ENCODE measurements around the gene ARHGAP24.
"Not testable (repeated sequence)": the region's sequence is repeated elsewhere in the genome, so short reads cannot be mapped to it uniquely, and the experiment has no call there.

The ARHGAP24 gene

DNA sequence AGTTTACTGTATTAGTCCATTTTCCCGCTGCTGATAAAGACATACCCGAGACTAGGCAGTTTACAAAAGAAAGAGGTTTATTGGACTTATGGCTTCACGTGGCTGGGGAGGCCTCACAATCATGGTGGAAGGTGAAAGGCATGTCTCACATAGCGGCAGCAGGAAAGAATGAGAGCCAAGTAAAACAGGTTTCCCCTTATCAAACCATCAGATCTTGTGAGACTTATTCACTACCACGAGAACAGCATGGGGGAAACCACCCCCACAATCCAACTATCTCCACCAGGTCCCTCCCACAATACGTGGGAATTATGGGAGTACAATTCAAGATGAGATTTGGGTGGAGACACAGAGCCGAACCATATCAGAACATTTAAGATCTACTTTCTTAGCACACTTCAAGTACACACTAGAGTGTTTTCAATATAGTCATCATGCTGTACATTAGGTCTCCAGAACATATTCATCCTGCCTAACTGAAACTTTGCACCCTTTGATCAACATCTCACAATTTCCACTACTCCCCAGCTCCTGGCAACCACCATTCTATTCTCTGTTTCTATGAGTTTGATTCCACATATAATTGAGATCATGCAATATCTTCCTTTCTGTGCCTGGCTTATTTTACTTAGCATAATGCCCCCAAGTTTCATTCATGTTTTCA lies 341.0 kb downstream of the ARHGAP24 start:
- no peak for DNase-seq (ENCODE audit: low read depth in 3 of 3)

DNA sequence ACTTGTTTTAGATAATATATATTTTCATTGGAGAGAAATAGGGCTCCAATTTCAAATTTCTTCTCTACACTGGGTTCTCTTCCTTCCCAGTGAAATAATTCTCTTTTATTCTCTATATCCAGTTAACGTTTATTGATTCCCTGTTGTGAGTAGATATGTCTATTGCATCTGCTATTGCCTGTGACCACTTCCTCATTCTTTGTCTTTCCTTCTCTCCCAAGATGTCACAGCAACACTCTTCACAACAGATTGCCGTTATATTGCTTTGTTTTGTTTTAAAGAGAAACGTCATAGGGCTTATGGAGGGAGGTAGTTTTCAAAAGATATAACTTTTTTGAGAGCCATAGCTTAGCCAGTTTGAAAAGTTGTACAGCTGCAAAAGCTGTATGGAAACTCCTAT lies 343.8 kb downstream of the ARHGAP24 start:
- DNase-seq (ENCODE audit: low read depth in 3 of 3) = no peak

DNA sequence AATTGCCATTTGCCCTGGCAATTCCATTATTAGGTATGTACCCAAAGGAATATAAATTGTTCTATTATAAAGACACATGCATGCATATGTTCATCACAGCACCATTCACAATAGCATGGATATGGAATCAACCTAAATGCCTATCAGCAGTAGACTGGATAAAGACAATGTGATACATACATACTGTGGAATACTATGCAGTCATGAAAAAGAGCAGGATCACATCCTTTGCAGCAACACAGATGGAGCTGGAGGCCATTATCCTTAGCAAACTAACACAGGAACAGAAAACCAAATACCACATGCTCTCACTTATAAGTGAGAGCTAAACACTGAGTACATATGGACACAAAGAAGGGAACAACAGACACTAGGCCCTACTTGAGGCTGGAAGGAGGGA lies 345.2 kb downstream of the ARHGAP24 start:
- not testable (repeated sequence) for DNase-seq (ENCODE audit: low read depth in 3 of 3)

DNA sequence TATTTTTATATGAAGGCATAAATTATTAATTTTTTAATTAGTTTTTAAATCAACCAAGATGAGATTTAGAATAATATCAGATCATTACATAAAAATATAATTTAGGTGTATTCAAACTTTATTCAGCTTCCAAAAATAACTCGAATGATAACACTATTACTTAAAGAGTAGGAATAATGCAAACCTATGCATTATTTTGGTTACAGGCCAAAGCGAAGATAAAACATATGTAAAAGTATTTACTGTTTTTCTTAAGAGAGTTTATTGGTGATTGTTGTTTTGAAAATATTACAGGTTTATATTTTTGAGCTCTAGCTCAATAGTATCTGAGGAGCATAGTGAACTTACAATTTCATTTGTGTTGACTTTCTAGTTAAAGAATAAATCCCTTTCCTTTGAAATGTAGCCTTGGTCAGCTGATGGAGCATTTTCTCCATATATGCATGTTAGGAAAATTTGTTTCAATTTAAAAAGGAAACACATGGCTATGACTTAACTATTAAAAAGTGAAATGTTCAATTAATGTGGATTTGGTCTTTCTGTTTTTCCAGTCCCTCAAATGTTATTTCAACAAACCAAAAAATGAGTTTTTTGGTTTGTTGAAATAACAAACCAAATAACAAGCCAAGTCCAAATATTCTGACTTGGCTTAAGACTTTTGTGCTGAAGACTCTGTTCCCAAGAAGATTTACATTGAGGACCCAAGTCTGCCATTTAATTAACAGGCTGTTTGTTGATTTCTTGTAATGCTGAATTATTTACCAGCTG lies 346.9 kb downstream of the ARHGAP24 start:
- DNase-seq (ENCODE audit: low read depth in 3 of 3) = no peak

DNA sequence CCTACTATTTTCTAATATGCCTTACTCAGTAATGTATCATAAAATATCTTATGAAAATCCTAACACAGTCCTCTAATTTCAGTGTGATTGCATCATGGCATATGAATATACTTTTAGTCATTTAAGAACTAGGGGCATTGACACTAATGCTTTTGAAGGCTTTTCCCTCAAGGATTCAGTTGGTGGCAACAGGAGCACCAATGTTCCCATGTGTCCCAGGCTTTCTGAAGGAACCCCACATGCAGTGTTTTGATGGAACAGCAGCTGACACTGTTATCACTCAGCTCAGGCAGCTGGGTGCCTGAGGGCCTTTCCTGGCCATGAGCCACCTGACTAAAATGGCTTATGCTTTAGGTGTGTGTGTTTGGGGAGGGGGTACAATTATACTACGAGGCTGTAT lies 348.3 kb downstream of the ARHGAP24 start:
- DNase-seq (ENCODE audit: low read depth in 3 of 3) = no peak

DNA sequence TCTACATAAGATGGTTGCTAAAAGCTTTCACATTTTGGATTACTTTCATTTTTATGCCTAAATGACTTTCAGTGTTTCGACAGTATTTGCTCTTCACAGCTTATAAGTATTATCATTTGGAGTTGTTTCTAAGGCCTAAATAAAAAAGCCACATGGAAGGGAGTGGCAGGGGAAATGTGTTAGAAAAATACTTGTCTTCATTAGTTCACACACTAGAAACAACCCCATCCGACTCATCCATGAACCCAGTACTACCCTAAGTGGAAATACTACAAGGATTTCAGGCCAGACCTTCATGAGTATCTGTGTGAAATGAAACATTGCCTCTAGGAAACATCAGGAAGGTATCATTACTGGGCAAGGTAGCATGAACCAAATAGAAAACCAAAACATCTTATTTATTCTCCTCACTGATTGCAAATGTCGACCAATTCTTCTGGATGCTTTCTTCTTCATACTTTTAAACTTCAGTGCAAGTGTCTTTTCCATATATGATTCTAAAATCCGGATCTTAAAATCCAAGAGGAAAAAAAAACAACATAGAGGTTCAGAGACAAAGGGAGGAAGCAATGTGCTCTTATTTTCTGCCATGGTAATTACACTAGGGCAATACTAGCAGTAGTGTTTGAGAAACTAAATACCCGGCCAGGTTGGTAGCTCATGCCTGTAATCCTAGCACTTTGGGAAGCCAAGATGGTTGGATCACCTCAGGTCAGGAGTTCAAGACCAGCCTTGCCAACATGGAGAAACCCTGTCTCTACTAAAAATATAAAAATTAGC lies 349.4 kb downstream of the ARHGAP24 start:
- DNase-seq (ENCODE audit: low read depth in 3 of 3) = no peak

DNA sequence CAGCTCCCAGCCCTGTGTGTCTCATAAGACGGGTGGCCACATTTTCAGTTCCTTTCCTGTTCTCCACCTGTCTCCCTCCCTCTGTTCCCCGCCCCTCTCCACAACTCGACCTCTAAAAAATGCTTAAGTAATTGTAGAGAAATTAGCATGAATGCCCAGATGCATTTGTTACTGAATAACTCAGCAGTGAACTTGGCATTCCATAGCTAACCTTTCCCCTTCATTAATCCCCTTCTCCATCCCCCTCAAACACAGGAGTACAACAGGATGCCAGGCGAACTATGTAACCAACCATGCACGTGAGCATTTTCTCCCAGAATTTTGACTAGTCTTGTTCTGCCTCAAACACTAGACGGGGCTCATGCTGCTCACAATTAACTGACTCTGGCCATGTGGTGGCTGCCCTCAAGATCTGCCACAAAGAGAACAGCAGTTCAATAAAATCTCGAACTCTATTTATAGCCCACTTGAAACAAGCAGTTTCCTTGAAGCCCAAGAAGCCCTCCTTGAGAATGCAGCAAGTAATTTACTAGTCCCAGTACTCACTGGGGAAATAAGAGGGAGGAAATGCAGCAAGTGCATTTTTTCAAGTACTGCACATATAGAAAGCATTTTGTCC lies 351.2 kb downstream of the ARHGAP24 start:
- no peak for DNase-seq (ENCODE audit: low read depth in 3 of 3)

DNA sequence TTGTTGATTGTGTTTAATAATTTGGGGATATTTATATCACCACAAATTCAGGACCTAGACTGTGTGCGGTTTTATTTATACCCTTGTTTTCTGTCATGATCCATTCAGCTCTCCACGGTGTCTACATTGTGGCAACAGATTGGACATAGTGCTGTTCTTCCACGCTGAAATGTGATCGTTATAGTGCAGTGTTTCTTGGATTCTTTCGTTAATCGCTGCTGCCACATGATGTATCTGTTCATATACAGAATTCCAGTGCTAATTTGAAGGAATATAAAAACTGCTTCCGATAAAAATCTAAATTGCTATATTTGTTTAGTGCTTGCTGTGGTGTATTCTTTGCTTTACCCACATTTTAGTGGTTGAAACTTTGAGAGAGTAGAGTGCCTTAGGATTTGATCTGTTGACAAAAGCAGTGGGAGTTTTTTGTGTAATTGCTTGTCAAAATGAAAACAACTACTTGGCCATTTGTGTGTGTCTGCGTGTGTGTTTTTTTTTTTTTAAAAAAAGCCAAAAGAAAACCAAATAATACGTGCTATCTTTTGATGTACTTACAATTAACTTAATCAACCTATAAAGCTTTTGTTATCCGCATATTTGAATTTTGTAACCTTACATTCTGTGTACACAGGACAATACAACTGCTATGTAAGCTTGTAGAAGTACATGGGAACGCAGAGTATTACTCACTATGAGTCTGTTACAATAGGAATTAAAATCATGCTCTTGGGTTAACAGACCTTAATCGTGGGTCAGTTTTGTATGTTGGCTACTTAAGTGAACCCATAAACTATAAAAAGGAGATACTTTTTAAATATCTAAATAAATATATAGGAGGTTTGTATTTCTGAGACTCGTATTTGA lies 353.3 kb downstream of the ARHGAP24 start:
- DNase-seq (ENCODE audit: low read depth in 3 of 3) = no peak

DNA sequence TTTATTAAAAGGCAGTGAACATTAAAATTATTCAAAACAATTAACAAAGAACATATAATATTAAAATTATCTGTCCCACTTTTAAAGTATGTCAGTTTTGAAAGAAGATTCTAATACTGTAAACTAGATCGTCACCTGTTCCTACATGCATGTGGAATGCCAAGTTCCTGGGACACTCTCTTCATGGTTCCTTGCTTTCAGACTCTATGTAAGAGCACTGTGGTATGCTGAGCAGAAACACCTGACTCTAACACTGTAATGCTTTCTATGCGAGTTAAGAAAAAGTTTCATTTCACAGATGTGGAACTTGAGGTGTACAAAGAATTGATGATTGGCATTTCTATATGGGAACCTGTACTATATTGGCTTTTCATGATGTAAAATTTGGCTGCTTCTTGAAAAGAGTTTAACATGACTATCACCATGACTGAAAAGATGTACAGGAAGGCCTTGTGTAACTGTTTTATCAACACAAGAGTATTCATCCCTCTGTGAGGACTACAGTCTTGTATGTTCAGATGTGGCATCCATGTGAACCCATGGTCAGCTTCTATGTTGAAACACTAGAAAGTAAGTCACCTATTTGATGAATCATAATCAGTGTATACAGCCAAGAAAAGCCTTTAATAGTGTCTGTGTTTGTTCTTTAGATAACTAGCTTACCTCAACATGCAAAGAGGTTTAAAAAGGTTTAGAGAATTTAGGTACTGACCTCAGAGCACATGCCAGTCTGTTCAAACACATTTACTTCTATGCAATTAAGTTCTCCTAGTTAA lies 354.5 kb downstream of the ARHGAP24 start:
- no peak for DNase-seq (ENCODE audit: low read depth in 3 of 3)

DNA sequence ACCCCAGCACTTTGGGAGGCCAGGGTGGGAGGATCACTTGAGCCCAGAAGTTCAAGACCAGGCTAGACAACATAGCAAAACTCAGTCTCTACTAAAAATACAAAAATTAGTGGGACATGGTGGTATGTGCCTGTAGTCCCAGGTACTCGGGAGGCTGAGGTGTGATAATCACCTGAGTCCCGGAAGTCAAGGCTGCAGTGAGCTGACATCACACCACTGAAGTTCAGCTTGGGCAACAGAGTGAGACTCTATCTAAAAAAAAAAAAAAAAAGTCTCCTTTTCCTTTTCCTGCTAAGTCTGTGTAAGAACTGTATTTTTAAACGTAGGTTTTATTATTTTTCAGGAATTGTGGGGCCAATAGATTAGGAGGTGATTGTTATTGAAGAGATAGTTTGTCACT lies 356.7 kb downstream of the ARHGAP24 start:
- DNase-seq (ENCODE audit: low read depth in 3 of 3) = no peak

DNA sequence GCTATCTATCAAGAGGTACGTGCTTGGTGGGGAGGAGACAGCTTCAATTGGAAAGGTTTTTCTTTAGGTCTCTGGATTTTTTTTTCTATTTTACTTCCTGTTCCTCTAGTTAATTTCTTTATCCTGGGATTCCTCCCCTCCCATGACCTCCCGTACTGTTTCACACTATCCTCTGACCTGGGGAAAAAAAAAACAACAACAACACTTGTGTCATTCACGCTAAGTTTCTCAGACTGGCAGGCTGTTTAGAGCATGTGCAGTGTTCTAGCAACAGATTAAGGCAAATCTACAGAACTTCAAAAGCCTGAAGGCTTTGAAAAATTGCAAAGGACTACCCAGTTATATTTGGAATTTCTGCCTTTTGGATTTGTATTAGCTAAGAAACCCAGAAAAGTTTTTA lies 358.4 kb downstream of the ARHGAP24 start:
- DNase-seq (ENCODE audit: low read depth in 3 of 3) = no peak

DNA sequence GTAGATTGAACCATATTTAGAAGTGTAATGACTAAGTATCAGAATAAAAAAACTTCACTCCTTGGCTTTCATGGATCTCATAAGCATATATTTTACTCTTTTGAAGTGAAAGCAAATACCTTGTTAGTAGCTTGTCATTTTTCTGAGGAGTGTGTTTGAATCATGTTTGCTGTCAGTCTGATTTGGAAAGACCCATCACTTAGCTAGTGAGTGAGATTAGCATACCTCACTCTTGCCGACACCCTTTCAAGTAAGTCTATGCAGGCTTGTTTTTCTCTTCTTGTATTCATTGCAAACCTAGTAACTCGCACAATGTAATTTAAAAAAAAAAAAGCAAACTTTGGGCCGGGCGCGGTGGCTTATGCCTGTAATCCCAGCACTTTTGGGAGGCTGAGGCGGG lies 360.0 kb downstream of the ARHGAP24 start:
- DNase-seq (ENCODE audit: low read depth in 3 of 3) = no peak

DNA sequence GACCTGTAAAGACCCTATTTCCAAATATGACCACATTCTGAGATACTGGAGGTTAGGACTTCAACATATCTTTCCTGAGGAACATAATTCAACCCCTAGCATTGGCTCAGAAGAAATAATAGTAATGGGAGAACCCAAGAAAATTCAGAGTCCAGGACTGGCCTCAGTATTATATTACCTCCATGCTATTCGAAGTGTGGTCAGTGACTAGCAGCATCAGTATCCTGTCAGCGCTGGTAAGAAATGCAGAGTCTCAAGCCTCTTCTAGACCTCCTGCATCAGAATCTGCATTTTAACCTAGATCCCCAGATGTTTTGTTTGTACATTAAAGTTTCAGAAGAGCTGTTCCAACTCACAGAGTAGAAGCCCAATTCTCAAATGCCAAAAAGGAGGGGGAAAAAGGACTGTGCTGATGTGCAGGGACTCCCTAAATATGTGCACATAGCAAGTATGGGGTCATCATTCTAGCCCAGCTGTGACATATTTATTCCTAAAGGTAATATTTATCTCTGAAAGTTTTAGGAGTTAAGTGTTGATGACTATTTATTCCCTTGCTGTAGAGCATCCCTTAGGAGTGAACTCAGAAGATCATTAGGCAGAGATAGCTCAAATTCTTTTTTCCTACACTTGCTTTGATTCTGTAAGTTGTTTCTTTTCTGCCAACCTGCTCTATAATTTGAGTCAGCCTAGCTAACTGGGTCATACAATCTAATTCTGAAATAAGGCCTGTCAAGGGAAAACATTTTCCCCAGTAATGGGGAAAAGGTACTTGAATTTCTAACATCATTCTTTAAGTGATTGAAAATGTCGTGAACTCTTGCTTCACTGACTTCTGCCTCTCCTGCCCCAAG lies 361.9 kb downstream of the ARHGAP24 start:
- DNase-seq (ENCODE audit: low read depth in 3 of 3) = no peak

DNA sequence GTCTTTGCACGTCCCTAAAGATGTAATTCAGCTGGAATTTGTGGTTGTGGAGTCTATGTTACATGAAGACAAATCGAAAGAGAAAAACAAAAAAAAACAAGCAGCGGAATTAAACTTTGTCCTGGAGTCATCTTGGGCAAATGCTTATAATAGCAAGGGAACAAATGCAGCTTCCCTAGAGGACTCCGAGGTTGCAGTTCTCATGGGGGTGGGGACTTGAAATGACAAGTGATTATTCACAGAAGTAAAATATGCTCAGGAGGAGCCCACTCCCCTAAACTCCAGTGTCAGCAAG lies 362.4 kb downstream of the ARHGAP24 start:
- no peak for DNase-seq (ENCODE audit: low read depth in 3 of 3)

DNA sequence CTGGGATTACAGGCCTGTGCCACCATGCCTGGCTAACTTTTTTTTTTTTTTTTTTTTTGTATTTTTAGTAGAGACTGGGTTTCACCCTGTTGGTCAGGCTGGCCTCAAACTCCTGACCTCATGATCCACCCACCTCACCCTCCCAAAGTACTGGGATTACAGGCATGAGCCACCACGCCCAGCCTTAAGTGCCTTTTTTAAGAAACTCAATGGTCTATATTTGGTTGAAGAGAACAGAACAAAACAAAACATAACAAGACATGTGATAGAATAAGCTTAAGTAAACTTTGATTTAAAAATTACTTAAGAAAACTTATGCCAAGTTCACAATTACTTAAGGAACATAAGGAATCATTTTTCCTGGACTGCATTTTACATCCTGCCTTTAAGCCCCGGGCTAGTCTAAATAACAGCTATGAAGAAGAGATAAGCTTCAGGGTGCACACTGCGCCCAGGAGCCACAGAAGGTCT lies 365.1 kb downstream of the ARHGAP24 start:
- not testable (repeated sequence) for DNase-seq (ENCODE audit: low read depth in 3 of 3)

DNA sequence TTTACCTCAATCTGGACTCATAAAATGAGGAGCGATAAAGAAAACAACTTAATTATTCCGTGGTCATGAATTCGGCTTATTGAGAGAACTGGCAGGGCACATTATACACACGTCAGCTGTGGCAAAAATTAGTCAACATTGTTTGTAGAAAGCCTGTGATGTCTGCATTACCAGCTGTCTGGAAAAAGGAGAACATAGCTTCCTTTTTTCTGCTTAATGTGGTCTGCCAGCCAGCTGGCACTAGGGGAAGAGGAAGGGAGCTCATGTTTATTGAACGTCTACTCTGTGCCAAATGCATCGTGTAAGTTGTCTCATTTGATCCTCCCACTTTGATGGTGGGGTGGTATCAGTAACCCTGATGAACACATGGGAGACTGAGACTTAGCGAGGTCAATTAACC lies 367.6 kb downstream of the ARHGAP24 start:
- no peak for DNase-seq (ENCODE audit: low read depth in 3 of 3)

DNA sequence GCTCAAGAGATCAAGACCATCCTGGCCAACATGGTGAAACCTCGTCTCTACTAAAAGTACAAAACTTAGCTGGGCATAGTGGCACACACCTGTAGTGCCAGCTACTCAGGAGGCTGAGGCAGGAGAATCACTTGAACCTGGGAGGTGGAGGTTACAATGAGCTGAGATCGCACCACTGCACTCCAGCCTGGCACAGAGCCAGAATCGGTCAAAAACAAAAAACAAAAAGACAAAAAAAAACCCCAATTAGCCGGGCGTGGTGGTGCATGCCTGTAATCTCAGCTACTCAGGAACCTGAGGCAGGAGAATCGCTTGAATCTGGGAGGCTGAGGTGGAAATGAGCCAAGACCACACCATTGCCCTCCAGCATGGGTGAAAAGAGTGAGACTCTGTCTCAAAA lies 378.8 kb downstream of the ARHGAP24 start:
- DNase-seq (ENCODE audit: low read depth in 3 of 3) = not testable (repeated sequence)

DNA sequence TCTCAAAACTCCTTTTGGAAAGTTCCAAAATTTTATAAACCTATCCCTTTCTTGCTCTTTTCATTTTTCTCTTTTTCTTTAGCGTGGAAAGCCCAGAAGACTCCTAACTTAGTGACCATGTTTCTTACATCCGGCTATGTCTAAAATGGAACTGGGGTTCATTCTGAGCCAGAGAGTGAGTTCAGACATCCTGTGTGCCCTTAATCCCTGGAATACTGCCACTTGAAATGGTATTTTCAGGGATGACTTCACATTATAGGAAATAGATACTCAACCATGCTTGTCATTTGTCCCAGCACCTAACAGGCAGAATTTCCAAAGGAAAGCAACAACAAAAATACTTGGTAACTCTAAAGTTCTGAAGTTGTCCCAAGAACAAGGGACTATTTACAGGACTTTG lies 379.6 kb downstream of the ARHGAP24 start:
- DNase-seq (ENCODE audit: low read depth in 3 of 3) = no peak

DNA sequence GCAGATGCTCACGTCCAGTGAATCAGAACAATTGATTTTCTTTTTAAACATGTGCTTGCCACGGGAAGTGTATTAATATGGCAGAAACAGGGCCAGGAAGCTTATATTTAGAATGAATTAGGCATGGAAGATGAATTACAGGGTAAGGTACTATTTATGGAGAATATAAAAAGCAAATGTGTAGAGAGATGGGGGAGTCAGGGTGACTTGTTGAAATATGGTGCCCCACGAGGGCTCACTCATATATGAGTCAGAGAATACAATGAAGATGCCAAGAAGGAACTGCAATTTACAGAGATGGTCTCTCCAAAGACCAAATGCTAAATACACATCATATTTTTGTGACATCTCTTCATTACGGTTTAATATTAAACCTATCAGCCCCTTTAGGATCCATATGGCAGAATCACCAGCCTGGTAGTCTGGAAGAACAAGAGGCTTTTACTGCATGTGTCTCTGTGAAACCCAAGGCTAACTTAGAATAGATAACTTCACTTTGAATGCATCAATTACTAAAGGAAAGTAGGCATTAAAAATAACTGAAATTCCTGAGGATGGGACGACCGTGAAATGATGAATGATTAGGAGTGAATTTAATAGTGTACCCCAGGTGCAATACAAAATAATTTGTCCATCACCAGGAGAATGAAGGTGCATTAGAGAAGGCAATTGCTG lies 385.3 kb downstream of the ARHGAP24 start:
- no peak for DNase-seq (ENCODE audit: low read depth in 3 of 3)

Data from stimulated activated CD4-positive, alpha-beta T cell treated with anti-CD3 and anti-CD28 coated beads, TNF-alpha, amount 100 ng/mL, for 48 hours (primary cell).